HCT116 (cell line): ENCODE data around the gene THSD4. TPM values are rescaled to one million over a fixed set of nuclear protein-coding genes. Genes with fewer than 3 reads are reported as not detected.

Experiments used
- ATAC-seq: fragments of 200-7000 bp; cut with Tn5 transposase; 2 replicates; pipeline ENCODE4 v1.9.1; 2020; ENCODE audit warnings: mild to moderate bottlenecking, moderate library complexity
- BruUV-seq: library from RNA; stranded (reverse); fragments of 400-500 nt; replicated peaks from 2 replicates; lab custom pipeline; 2021; lab: Mats Ljungman, UMichigan
- CTCF ChIA-PET: fragments of 300-600 bp; sonication (Branson Sonifier 250); formaldehyde crosslinking; loops from one replicate; lab custom pipeline; 2021; ENCODE audit warnings: antibody characterized with exemption; lab: Charles Lee
- POLR2A ChIA-PET: fragments of 300-600, 350-600 bp; sonication (Branson Sonifier 250); formaldehyde crosslinking; loops from one replicate; lab custom pipeline; 2021; ENCODE audit warnings: antibody characterized with exemption; lab: Charles Lee
- RAD21 ChIA-PET, 2 experiments: fragments of 300-600 bp; sonication (Branson Sonifier 250); formaldehyde crosslinking; loops; one replicate each; lab custom pipeline; 2023; ENCODE audit warnings: low total read pairs in 2 of 2; ENCODE audit not compliant: uncharacterized antibody in 2 of 2, unreplicated experiment in 2 of 2, low non-redundant PET in 1 of 2; lab: Charles Lee
- DNase-seq: peaks from one replicate; pipeline ENCODE4 v3.0.0-alpha.2; 2010; ENCODE audit warnings: low read depth, low spot score
- H2AFZ ChIP-seq: fragments of 200-600 bp; shearing (Covaris generic), sonication (generic); 2 replicates; pipeline ENCODE4 v1.6.1; 2017; ENCODE audit warnings: low read depth, mixed run types, mixed read lengths, antibody characterized with exemption, low read length; ENCODE audit not compliant: poor library complexity, severe bottlenecking
- H3K27ac ChIP-seq: 2 replicates; pipeline ENCODE4 v1.5.1; 2012; ENCODE audit warnings: low read depth, low read length
- H3K27me3 ChIP-seq: fragments of 200-600 bp; sonication (generic); 2 replicates; pipeline ENCODE4 v1.6.1; 2016; ENCODE audit warnings: mixed run types, low read length, mixed read lengths; ENCODE audit not compliant: insufficient read depth
- H3K36me3 ChIP-seq, 2 experiments: fragments of 200-500 bp in 1 of 2; fragments of 200-600 bp in 1 of 2; sonication (Bioruptor generic) in 1 of 2; sonication (generic) in 1 of 2; 2 replicates each; pipeline versions ENCODE4 v1.5.1 to v1.6.1; 2014 to 2016; ENCODE audit warnings: low read length in 2 of 2, inconsistent platforms in 1 of 2, mixed read lengths in 1 of 2, mixed run types in 1 of 2; ENCODE audit not compliant: insufficient read depth in 2 of 2, control insufficient read depth in 1 of 2
- H3K4me1 ChIP-seq, 2 experiments: fragments of 200-600 bp in 1 of 2; sonication (generic) in 1 of 2; 2 replicates each; pipeline versions ENCODE4 v1.5.1 to v1.6.1; 2012 to 2017; ENCODE audit warnings: low read length in 2 of 2, inconsistent platforms in 1 of 2, mild to moderate bottlenecking in 1 of 2, mixed read lengths in 1 of 2, mixed run types in 1 of 2, moderate library complexity in 1 of 2; ENCODE audit not compliant: insufficient read depth in 2 of 2, control insufficient read depth in 1 of 2
- H3K4me2 ChIP-seq: fragments of 200-600 bp; sonication (generic); 2 replicates; pipeline ENCODE4 v1.6.1; 2017; ENCODE audit warnings: mixed run types, low read length, mixed read lengths
- H3K4me3 ChIP-seq, 2 experiments: fragments of 200-600 bp in 1 of 2; sonication (generic) in 1 of 2; replicated peaks in 1 of 2; 2 replicates each; pipeline ENCODE4 v1.5.1; 2011 to 2016; ENCODE audit warnings: low read length in 2 of 2, control low read depth in 1 of 2, low read depth in 1 of 2, mild to moderate bottlenecking in 1 of 2, mixed read lengths in 1 of 2, mixed run types in 1 of 2
- H3K79me2 ChIP-seq: fragments of 200-600 bp; sonication (generic); 2 replicates; pipeline ENCODE4 v1.6.1; 2017; ENCODE audit warnings: mild to moderate bottlenecking, mixed run types, low read length, moderate library complexity, mixed read lengths; ENCODE audit not compliant: insufficient read depth
- H3K9ac ChIP-seq: fragments of 200-600 bp; sonication (generic); 2 replicates; pipeline ENCODE4 v1.6.1; 2016; ENCODE audit warnings: low read length, mixed read lengths
- H3K9me2 ChIP-seq: fragments of 200-600 bp; sonication (generic), shearing (Covaris generic); 2 replicates; pipeline ENCODE4 v1.6.1; 2017; ENCODE audit warnings: mixed run types, mild to moderate bottlenecking, moderate library complexity; ENCODE audit not compliant: insufficient read depth
- H3K9me3 ChIP-seq, 2 experiments: fragments of 200-500 bp in 1 of 2; fragments of 200-600 bp in 1 of 2; sonication (Bioruptor generic) in 1 of 2; sonication (generic) in 1 of 2; 2 replicates each; pipeline ENCODE4 v1.6.1; 2014 to 2017; ENCODE audit warnings: low read length in 2 of 2, mixed read lengths in 2 of 2, inconsistent platforms in 1 of 2, low read depth in 1 of 2, mild to moderate bottlenecking in 1 of 2, mixed run types in 1 of 2, moderate library complexity in 1 of 2; ENCODE audit not compliant: control insufficient read depth in 1 of 2, insufficient read depth in 1 of 2
- H4K20me1 ChIP-seq: fragments of 200-600 bp; sonication (generic), shearing (Covaris generic); 2 replicates; pipeline ENCODE4 v1.6.1; 2017; ENCODE audit warnings: mixed run types, mild to moderate bottlenecking, moderate library complexity; ENCODE audit not compliant: insufficient read depth
- CBX3 ChIP-seq: IDR thresholded peaks from 2 replicates; pipeline ENCODE4 v1.6.1; 2012; ENCODE audit warnings: low read depth
- CTCF ChIP-seq, 3 experiments: fragments of 200-600 bp in 1 of 3; sonication (generic) in 1 of 3; IDR thresholded peaks in 2 of 3; conservative IDR thresholded peaks in 1 of 3; 2 replicates each; pipeline ENCODE4 v1.5.1; 2012 to 2017; ENCODE audit warnings: low read depth in 2 of 3, low read length in 2 of 3, antibody characterized with exemption in 1 of 3, borderline replicate concordance in 1 of 3, control low read depth in 1 of 3, mild to moderate bottlenecking in 1 of 3, mixed read lengths in 1 of 3, mixed run types in 1 of 3, moderate library complexity in 1 of 3; ENCODE audit not compliant: insufficient read depth in 1 of 3
- EGR1 ChIP-seq: IDR thresholded peaks from 2 replicates; pipeline ENCODE4 v1.6.1; 2012; ENCODE audit warnings: low read depth
- EZH2 ChIP-seq: fragments of 200-600 bp; sonication (generic); IDR thresholded peaks from 2 replicates; pipeline ENCODE4 v1.6.1; 2017; ENCODE audit warnings: antibody characterized with exemption, mixed run types
- EZH2phosphoT487 ChIP-seq: fragments of 200-600 bp; IDR thresholded peaks from 2 replicates; pipeline ENCODE4 v1.6.1; 2018; ENCODE audit warnings: antibody characterized with exemption, borderline replicate concordance
- POLR2A ChIP-seq: IDR thresholded peaks from 2 replicates; pipeline ENCODE4 v1.7.0; 2011; ENCODE audit warnings: borderline replicate concordance; ENCODE audit not compliant: insufficient read depth, insufficient read length; ENCODE audit errors: extremely low read depth
- RAD21 ChIP-seq: IDR thresholded peaks from 2 replicates; pipeline ENCODE4 v1.6.1; 2012; ENCODE audit warnings: low read depth, mild to moderate bottlenecking
- TCF7L2 ChIP-seq: IDR thresholded peaks from 2 replicates; pipeline ENCODE4 v1.7.0; 2011; ENCODE audit warnings: borderline replicate concordance, inconsistent platforms; ENCODE audit not compliant: insufficient read depth, insufficient read length; ENCODE audit errors: extremely low read depth
- intact Hi-C: fragments of 100-400 bp; cut with micrococcal nuclease; formaldehyde crosslinking; loops from 2 replicates; pipeline ENCODE4 v1.10.0; 2022
- total RNA-seq: library from RNA; stranded (reverse); gene quantifications from one replicate; pipeline ENCODE4 v1.2.1, GENCODE V29; 2021; ENCODE audit not compliant: unreplicated experiment
- TF ChIP-seq, protein P1 (sequence below): IDR thresholded peaks from 2 replicates; pipeline ENCODE4 v1.6.1; 2011; ENCODE audit warnings: mild to moderate bottlenecking, low read length, moderate library complexity; ENCODE audit not compliant: insufficient replicate concordance; ENCODE audit errors: extremely low read depth
- TF ChIP-seq, protein P2 (sequence below): IDR thresholded peaks from 2 replicates; pipeline ENCODE4 v1.6.1; 2012
- TF ChIP-seq, protein P3 (sequence below): IDR thresholded peaks from 2 replicates; pipeline ENCODE4 v1.6.1; 2012

The THSD4 gene
- total RNA-seq, 1 experiment from 2014 or later = 30.5 TPM

DNA sequence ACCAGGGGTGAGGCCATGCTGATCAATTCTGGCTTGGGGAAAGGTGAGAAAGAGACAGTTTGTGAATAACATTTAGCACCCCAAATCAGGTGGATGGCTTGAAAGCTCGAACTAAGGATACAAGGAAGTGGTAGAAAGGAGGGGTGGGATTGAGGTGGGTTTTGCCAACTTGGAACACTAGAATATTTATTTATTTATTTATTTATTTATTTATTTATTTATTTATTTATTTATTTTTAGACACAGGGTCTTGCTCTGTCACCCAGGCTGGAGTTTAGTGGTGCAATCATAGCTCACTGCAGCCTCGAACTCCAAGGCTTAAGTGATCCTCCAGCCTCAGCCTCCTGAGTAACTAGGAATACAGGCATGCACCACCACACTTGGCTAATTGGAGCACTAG is 31.0 kb upstream of the THSD4 start:
- H3K4me2 ChIP-seq = no peak overlapping the region
- RAD21 ChIA-PET = no interaction called here
- no peak overlapping the region for H3K9ac ChIP-seq
- no peaks in the 10 kb centered on the region for H3K9me2 ChIP-seq
- POLR2A ChIA-PET = no interaction called here
- no peaks in the 10 kb centered on the region for H3K36me3 ChIP-seq
- H3K27ac ChIP-seq = no peak overlapping the region
- H3K79me2 ChIP-seq = no peaks in the 10 kb centered on the region
- BruUV-seq = no TSS peak
- TF ChIP-seq, protein P1, sequence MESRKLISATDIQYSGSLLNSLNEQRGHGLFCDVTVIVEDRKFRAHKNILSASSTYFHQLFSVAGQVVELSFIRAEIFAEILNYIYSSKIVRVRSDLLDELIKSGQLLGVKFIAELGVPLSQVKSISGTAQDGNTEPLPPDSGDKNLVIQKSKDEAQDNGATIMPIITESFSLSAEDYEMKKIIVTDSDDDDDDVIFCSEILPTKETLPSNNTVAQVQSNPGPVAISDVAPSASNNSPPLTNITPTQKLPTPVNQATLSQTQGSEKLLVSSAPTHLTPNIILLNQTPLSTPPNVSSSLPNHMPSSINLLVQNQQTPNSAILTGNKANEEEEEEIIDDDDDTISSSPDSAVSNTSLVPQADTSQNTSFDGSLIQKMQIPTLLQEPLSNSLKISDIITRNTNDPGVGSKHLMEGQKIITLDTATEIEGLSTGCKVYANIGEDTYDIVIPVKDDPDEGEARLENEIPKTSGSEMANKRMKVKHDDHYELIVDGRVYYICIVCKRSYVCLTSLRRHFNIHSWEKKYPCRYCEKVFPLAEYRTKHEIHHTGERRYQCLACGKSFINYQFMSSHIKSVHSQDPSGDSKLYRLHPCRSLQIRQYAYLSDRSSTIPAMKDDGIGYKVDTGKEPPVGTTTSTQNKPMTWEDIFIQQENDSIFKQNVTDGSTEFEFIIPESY = no peak
- TF ChIP-seq, protein P2, sequence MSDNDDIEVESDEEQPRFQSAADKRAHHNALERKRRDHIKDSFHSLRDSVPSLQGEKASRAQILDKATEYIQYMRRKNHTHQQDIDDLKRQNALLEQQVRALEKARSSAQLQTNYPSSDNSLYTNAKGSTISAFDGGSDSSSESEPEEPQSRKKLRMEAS = no peak
- TF ChIP-seq, protein P3, sequence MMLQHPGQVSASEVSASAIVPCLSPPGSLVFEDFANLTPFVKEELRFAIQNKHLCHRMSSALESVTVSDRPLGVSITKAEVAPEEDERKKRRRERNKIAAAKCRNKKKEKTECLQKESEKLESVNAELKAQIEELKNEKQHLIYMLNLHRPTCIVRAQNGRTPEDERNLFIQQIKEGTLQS = no peak
- TF ChIP-seq EZH2 (no peak), EGR1 (no peak), RAD21 (no peak), CBX3 (no peak), EZH2phosphoT487 (no peak), TCF7L2 (no peak), CTCF (IDR thresholded peaks at IDR 0.05 in 2 of 3, conservative IDR thresholded peaks at IDR 0.05 in 1 of 3; ENCODE audit: borderline replicate concordance in 1 of 3, insufficient read depth in 1 of 3, low read depth in 2 of 3, low read length in 2 of 3) (no peak), POLR2A (no peak)
- H3K4me3 ChIP-seq = no peak overlapping the region
- no peaks in the 10 kb centered on the region for H3K4me1 ChIP-seq
- no peaks in the 10 kb centered on the region for H4K20me1 ChIP-seq
- no peak for ATAC-seq
- H3K9me3 ChIP-seq = no peaks in the 10 kb centered on the region
- H3K27me3 ChIP-seq = no peaks in the 10 kb centered on the region
- no peak for DNase-seq
- intact Hi-C loops = no loop called here
- CTCF ChIA-PET = no interaction called here
- H2AFZ ChIP-seq = no peak overlapping the region
